ENCODE measurements around the gene TMEM234. TPM values are rescaled to one million over a fixed set of nuclear protein-coding genes. Genes with fewer than 3 reads are reported as not detected.
A peak's percentile ranks its signal among the peaks of the same experiment; 100 is the strongest.

Gene TMEM234
- total and polyA plus RNA-seq, 2 of the 13 experiments (the other 11 are each of a cell fraction or from before 2014, with no cell fraction given) = 6.1 to 9.0 TPM

GRCh38 chr1:32241001-32241763 is 19.0 kb upstream of the TMEM234 start (continued):
- no peak for TF ChIP-seq DZIP1 (CRISPR knock-in tag; IDR thresholded peaks at IDR 0.05)
- no peak for TF ChIP-seq SOX13 (IDR thresholded peaks at IDR 0.05)
- TF ChIP-seq SOX13 (CRISPR knock-in tag; conservative IDR thresholded peaks at IDR 0.05 in 1 of 2, IDR thresholded peaks at IDR 0.05 in 1 of 2) = no peak
- no peak for TF ChIP-seq NFATC3 (CRISPR knock-in tag; IDR thresholded peaks at IDR 0.05)
- TF ChIP-seq ZNF414 (CRISPR knock-in tag; IDR thresholded peaks at IDR 0.05) = 0 out of 2 replicates have a peak, but pooled peaks have one; percentile 46
- no peak for TF ChIP-seq KLF9 (CRISPR knock-in tag; IDR thresholded peaks at IDR 0.05; ENCODE audit: low read depth)
- peak in 1 of 2 experiments; percentile 39; a peak in 1 of 4 replicates for TF ChIP-seq POLR2A (IDR thresholded peaks at IDR 0.05; ENCODE audit: insufficient read depth in 1 of 2, low read depth in 2 of 2, low read length in 2 of 2)
- peak; percentile 76; the same call in 1 of the 2 replicates for TF ChIP-seq ZNF800 (CRISPR knock-in tag; IDR thresholded peaks at IDR 0.05)
- no peak for TF ChIP-seq TARDBP (CRISPR knock-in tag; IDR thresholded peaks at IDR 0.05)
- TF ChIP-seq ZSCAN31 (CRISPR knock-in tag; IDR thresholded peaks at IDR 0.05; ENCODE audit: low read depth) = no peak
- TF ChIP-seq ARID3A (IDR thresholded peaks at IDR 0.05; ENCODE audit: low read depth, low read length) = no peak
- no peak for TF ChIP-seq CBX2 (IDR thresholded peaks at IDR 0.05; ENCODE audit: low read depth, low read length)
- no peak for TF ChIP-seq CBX2 (CRISPR knock-in tag; IDR thresholded peaks at IDR 0.05; ENCODE audit: low read depth)
- no peak for TF ChIP-seq ZNF580 (CRISPR knock-in tag; IDR thresholded peaks at IDR 0.05; ENCODE audit: borderline replicate concordance, low read depth)
- no peak for TF ChIP-seq NRL (CRISPR knock-in tag; IDR thresholded peaks at IDR 0.05; ENCODE audit: borderline replicate concordance)
- TF ChIP-seq ZNF605 (CRISPR knock-in tag; IDR thresholded peaks at IDR 0.05) = no peak
- TF ChIP-seq SMC3 (IDR thresholded peaks at IDR 0.05; ENCODE audit: low read length) = no peak
- 0 out of 2 replicates have a peak, but pooled peaks have one; percentile 72 for TF ChIP-seq ZSCAN21 (CRISPR knock-in tag; IDR thresholded peaks at IDR 0.05; ENCODE audit: borderline replicate concordance)
- no peak for TF ChIP-seq ZBTB44 (CRISPR knock-in tag; IDR thresholded peaks at IDR 0.05)
- peak; percentile 71; the same call in 1 of the 2 replicates for TF ChIP-seq JUND (CRISPR knock-in tag; IDR thresholded peaks at IDR 0.05)
- TF ChIP-seq HCFC1 (IDR thresholded peaks at IDR 0.05; ENCODE audit: low read depth, low read length) = no peak
